ENCODE measurements around the gene RPS16. TPM values are rescaled to one million over a fixed set of nuclear protein-coding genes. Genes with fewer than 3 reads are reported as not detected.

RPS16 gene
- total RNA-seq, 1 donor from 2014 or later: 3,724 TPM

- no peak overlapping the region for H3K27ac ChIP-seq
- TF ChIP-seq POLR2AphosphoS5 (IDR thresholded peaks at IDR 0.05; ENCODE audit: insufficient read depth in 1 of 2, low read depth in 1 of 2): no peak
- TF ChIP-seq, protein P1, sequence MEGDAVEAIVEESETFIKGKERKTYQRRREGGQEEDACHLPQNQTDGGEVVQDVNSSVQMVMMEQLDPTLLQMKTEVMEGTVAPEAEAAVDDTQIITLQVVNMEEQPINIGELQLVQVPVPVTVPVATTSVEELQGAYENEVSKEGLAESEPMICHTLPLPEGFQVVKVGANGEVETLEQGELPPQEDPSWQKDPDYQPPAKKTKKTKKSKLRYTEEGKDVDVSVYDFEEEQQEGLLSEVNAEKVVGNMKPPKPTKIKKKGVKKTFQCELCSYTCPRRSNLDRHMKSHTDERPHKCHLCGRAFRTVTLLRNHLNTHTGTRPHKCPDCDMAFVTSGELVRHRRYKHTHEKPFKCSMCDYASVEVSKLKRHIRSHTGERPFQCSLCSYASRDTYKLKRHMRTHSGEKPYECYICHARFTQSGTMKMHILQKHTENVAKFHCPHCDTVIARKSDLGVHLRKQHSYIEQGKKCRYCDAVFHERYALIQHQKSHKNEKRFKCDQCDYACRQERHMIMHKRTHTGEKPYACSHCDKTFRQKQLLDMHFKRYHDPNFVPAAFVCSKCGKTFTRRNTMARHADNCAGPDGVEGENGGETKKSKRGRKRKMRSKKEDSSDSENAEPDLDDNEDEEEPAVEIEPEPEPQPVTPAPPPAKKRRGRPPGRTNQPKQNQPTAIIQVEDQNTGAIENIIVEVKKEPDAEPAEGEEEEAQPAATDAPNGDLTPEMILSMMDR (IDR thresholded peaks at IDR 0.05): no peak
- intact Hi-C loops (cut with DNase I): no loop called here
These were observed 3.1 kb downstream of the RPS16 start for GRCh38 chr19:39432677-39433025.

GRCh38 chr19:39430675-39431593, 4.8 kb downstream of the RPS16 start:
- H3K9me3 ChIP-seq: no peaks in the 10 kb centered on the region
- peaks cover 48% of the 10 kb centered on the region for H3K4me1 ChIP-seq
- H3K4me3 ChIP-seq: no peak overlapping the region
- DNase-seq (ENCODE audit: extremely low spot score in 2 of 2): no peak
- peak overlapping the region; percentile 79 for H3K27ac ChIP-seq
- TF ChIP-seq, protein P1 (IDR thresholded peaks at IDR 0.05): no peak
- TF ChIP-seq POLR2AphosphoS5 (IDR thresholded peaks at IDR 0.05; ENCODE audit: insufficient read depth in 1 of 2, low read depth in 1 of 2) (peak; percentile 66 to 68), POLR2A (IDR thresholded peaks at IDR 0.05) (no peak)
- intact Hi-C loops (cut with DNase I): no loop called here
- H3K27me3 ChIP-seq: no peaks in the 10 kb centered on the region
- peaks cover 7 to 40% of the 10 kb centered on the region in 2 donors for H3K36me3 ChIP-seq

More at GRCh38 chr19:39432677-39433025, 3.1 kb downstream of the RPS16 start:
- no peaks in the 10 kb centered on the region for H3K9me3 ChIP-seq
- DNase-seq (ENCODE audit: extremely low spot score in 2 of 2): no peak
- H3K36me3 ChIP-seq: peaks cover 7 to 40% of the 10 kb centered on the region in 2 donors
- no peaks in the 10 kb centered on the region for H3K27me3 ChIP-seq
- no peak overlapping the region for H3K4me3 ChIP-seq
- peaks cover 56% of the 10 kb centered on the region for H3K4me1 ChIP-seq

DNA sequence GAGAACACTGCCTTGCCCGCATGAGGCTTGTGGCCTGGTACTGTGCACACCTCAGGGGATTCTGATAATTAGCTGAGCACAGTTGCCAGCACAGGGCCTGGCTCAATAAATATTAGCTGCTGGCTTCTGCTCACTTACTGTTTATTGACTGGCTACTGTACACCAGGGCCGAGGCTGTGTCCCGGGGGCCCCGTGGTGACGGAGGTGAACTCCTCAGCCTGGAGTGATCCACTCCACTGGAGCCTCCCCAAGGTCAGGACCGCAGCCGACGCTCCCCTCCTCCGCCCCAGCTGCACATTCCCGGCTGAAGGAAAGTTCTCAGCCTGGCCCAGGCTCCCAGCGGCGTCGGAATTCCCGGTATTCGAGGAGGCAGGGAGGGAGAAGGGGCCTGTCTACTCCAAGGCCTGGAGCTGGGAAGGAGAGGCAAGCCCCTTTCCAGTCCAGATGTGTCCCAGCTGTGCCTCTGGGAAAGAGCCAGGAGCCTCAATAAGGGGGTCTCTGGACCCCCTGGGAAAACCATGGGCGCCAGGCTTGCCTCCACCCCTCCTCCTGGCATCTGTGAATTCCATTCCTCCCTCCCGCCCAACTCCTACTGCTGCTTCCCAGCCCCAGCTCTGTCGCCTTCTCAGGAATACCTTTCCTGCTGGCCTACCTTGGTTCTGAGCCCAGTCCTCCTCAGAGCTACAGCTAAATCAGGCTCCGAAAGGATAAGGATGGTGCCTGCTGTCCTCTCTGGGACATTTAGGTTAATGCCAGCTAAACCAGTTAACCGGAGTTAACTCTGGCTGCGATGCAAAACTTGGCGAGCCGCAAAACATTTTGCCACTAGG, 7.3 kb downstream of the RPS16 start:
- no peak for TF ChIP-seq POLR2A (IDR thresholded peaks at IDR 0.05)
- TF ChIP-seq POLR2AphosphoS5 (IDR thresholded peaks at IDR 0.05; ENCODE audit: insufficient read depth in 1 of 2, low read depth in 1 of 2): peak in 1 of 2 donors; percentile 58
- H3K4me3 ChIP-seq: peak overlapping the region in 1 of 2 donors; percentile 26
- H3K9me3 ChIP-seq: no peaks in the 10 kb centered on the region
- peaks cover 29% of the 10 kb centered on the region for H3K4me1 ChIP-seq
- peaks cover 7 to 27% of the 10 kb centered on the region in 2 donors for H3K36me3 ChIP-seq
- intact Hi-C loops (cut with DNase I): no loop called here
- H3K27ac ChIP-seq: peak overlapping the region; percentile 66
- H3K27me3 ChIP-seq: no peaks in the 10 kb centered on the region
- DNase-seq (ENCODE audit: extremely low spot score in 2 of 2): no peak

GRCh38 chr19:39427707-39428106, 8.0 kb downstream of the RPS16 start:
- no peak for TF ChIP-seq POLR2AphosphoS5 (IDR thresholded peaks at IDR 0.05; ENCODE audit: insufficient read depth in 1 of 2, low read depth in 1 of 2)
- no peaks in the 10 kb centered on the region for H3K9me3 ChIP-seq
- H3K27me3 ChIP-seq: no peaks in the 10 kb centered on the region
- peaks cover 2 to 19% of the 10 kb centered on the region in 2 donors for H3K36me3 ChIP-seq
- H3K4me1 ChIP-seq: peaks cover 21% of the 10 kb centered on the region
- no peak overlapping the region for H3K4me3 ChIP-seq
- intact Hi-C loops (cut with DNase I): no loop called here
- DNase-seq (ENCODE audit: extremely low spot score in 2 of 2): no peak
- no peak overlapping the region for H3K27ac ChIP-seq

DNA sequence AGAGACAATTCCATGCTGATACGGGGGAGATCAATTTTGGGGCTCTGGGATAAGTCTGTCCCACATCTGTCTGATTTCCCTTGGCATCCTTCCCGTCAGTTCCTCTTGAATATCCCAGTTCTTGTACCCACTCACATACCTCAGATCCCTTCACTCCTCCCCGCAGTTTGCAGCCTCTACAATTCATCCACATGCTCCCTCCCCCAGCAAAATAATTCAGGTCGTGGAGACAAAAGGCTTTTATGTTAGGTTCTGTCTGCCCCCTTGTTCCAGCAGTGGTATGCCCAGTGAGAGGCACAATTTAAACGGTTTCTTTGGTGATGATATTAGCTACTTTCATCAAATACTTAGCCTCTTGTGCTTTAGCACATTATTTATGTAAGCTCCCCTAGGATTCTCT, 9.6 kb downstream of the RPS16 start:
- no peak for DNase-seq (ENCODE audit: extremely low spot score in 2 of 2)
- Histone ChIP-seq H3K27ac (no peak overlapping the region), H3K4me1 (peaks cover 17% of the 10 kb centered on the region), H3K9me3 (no peaks in the 10 kb centered on the region), H3K36me3 (peaks cover 0 to 4% of the 10 kb centered on the region in 2 donors), H3K27me3 (no peaks in the 10 kb centered on the region), H3K4me3 (no peak overlapping the region)
- TF ChIP-seq POLR2AphosphoS5 (IDR thresholded peaks at IDR 0.05; ENCODE audit: insufficient read depth in 1 of 2, low read depth in 1 of 2) (no peak), POLR2A (IDR thresholded peaks at IDR 0.05) (no peak)
- TF ChIP-seq, protein P1 (IDR thresholded peaks at IDR 0.05): no peak
- intact Hi-C loops (cut with DNase I): no loop called here

All from vagina (tissue), 2 donors.